Neural crest cell (in vitro differentiated cells): ENCODE results near the gene HOXC6. TPM values are rescaled to one million over a fixed set of nuclear protein-coding genes. Genes with fewer than 3 reads are reported as not detected.

ENCODE experiments used
- DNase-seq: peaks from one replicate; pipeline ENCODE4 v3.0.0; 2021; ENCODE audit warnings: low read depth, mixed read lengths, low spot score
- H3K27ac Mint-ChIP-seq: one replicate; pipeline ENCODE4 v1.8.0; 2021; ENCODE audit warnings: mild to moderate bottlenecking, mixed read lengths; ENCODE audit not compliant: unreplicated experiment
- H3K27me3 Mint-ChIP-seq: 2 replicates; pipeline ENCODE4 v1.8.0; 2021; ENCODE audit warnings: low read depth, mild to moderate bottlenecking, mixed read lengths
- H3K36me3 Mint-ChIP-seq: 2 replicates; pipeline ENCODE4 v1.8.0; 2021; ENCODE audit warnings: low read depth, mild to moderate bottlenecking, mixed read lengths
- H3K4me1 Mint-ChIP-seq: 2 replicates; pipeline ENCODE4 v1.8.0; 2021; ENCODE audit warnings: mixed read lengths
- H3K4me3 Mint-ChIP-seq: one replicate; pipeline ENCODE4 v1.8.0; 2021; ENCODE audit warnings: mild to moderate bottlenecking, mixed read lengths
- H3K9me3 Mint-ChIP-seq: 2 replicates; pipeline ENCODE4 v1.8.0; 2021; ENCODE audit warnings: mixed read lengths
- CTCF ChIP-seq: fragments of 200-600 bp; sonication (generic); conservative IDR thresholded peaks from 2 replicates; pipeline ENCODE4 v1.5.0; 2021; ENCODE audit warnings: antibody characterized with exemption, mild to moderate bottlenecking
- total RNA-seq: library from RNA; stranded (reverse); gene quantifications from 2 replicates; pipeline ENCODE4 v1.2.1, GENCODE V29; 2021

The HOXC6 gene
- total RNA-seq, 1 donor from 2014 or later, result 11.0 TPM

GRCh38 chr12:54017878-54018467, 10.3 kb upstream of the HOXC6 start:
- peak; percentile 55 for DNase-seq
- Mint-ChIP-seq H3K36me3 (peaks cover 2% of the 10 kb centered on the region), H3K4me1 (peaks cover 14% of the 10 kb centered on the region), H3K27ac (peak overlapping the region; percentile 27), H3K9me3 (no peaks in the 10 kb centered on the region), H3K4me3 (peak overlapping the region; percentile 87), H3K27me3 (peaks cover 98% of the 10 kb centered on the region)
- no peak for TF ChIP-seq CTCF

GRCh38 chr12:54018468-54018984, 9.7 kb upstream of the HOXC6 start:
- Mint-ChIP-seq H3K27me3 (peaks cover 98% of the 10 kb centered on the region), H3K9me3 (no peaks in the 10 kb centered on the region), H3K4me1 (peaks cover 18% of the 10 kb centered on the region), H3K36me3 (peaks cover 2% of the 10 kb centered on the region), H3K4me3 (peak overlapping the region; percentile 87), H3K27ac (peak overlapping the region; percentile 27)
- TF ChIP-seq CTCF, result no peak
- no peak for DNase-seq

GRCh38 chr12:54019091-54019811, 9.0 kb upstream of the HOXC6 start:
- Mint-ChIP-seq H3K4me1 (peaks cover 18% of the 10 kb centered on the region), H3K36me3 (peaks cover 2% of the 10 kb centered on the region), H3K27me3 (peaks cover 98% of the 10 kb centered on the region), H3K9me3 (no peaks in the 10 kb centered on the region), H3K4me3 (peak overlapping the region; percentile 84), H3K27ac (no peak overlapping the region)
- DNase-seq, result no peak
- no peak for TF ChIP-seq CTCF

GRCh38 chr12:54019924-54020590, 8.2 kb upstream of the HOXC6 start:
- H3K36me3 Mint-ChIP-seq, result no peaks in the 10 kb centered on the region
- no peak for DNase-seq
- H3K27me3 Mint-ChIP-seq, result peaks cover 98% of the 10 kb centered on the region
- peaks cover 18% of the 10 kb centered on the region for H3K4me1 Mint-ChIP-seq
- TF ChIP-seq CTCF, result no peak
- H3K4me3 Mint-ChIP-seq, result peak overlapping the region; percentile 84
- H3K27ac Mint-ChIP-seq, result no peak overlapping the region
- H3K9me3 Mint-ChIP-seq, result no peaks in the 10 kb centered on the region

GRCh38 chr12:54020591-54021405, 7.4 kb upstream of the HOXC6 start:
- no peak for TF ChIP-seq CTCF
- H3K27ac Mint-ChIP-seq, result no peak overlapping the region
- no peaks in the 10 kb centered on the region for H3K36me3 Mint-ChIP-seq
- H3K27me3 Mint-ChIP-seq, result peaks cover 98% of the 10 kb centered on the region
- H3K4me3 Mint-ChIP-seq, result peak overlapping the region; percentile 84
- no peaks in the 10 kb centered on the region for H3K9me3 Mint-ChIP-seq
- DNase-seq, result no peak
- H3K4me1 Mint-ChIP-seq, result peaks cover 18% of the 10 kb centered on the region
